Aorta (tissue), 5 donors: ENCODE measurements around the gene CCNL2. TPM values are rescaled to one million over a fixed set of nuclear protein-coding genes. Genes with fewer than 3 reads are reported as not detected.
A peak's percentile ranks its signal among the peaks of the same experiment; 100 is the strongest.

Source experiments
- ATAC-seq: fragments of 200-7000 bp; cut with Tn5 transposase; one replicate; pipeline ENCODE4 v1.9.1; 2022; ENCODE audit warnings: moderate library complexity; ENCODE audit not compliant: low FRiP score
- DNase-seq, 2 donors: peaks; one replicate each; pipeline ENCODE4 v3.0.0-alpha.2; 2020
- H3K27ac ChIP-seq, 2 donors: one replicate each; pipeline ENCODE4 v1.5.1; 2013; ENCODE audit warnings: low read length in 2 of 2, mild to moderate bottlenecking in 2 of 2, moderate library complexity in 2 of 2, control low read depth in 1 of 2, inconsistent platforms in 1 of 2, low read depth in 1 of 2
- H3K27me3 ChIP-seq, 2 donors: one replicate each; pipeline ENCODE4 v1.6.1; 2013; ENCODE audit warnings: control low read depth in 1 of 2, low read length in 1 of 2, mild to moderate bottlenecking in 1 of 2, moderate library complexity in 1 of 2; ENCODE audit not compliant: insufficient read depth in 2 of 2, control insufficient read depth in 1 of 2
- H3K36me3 ChIP-seq, 2 donors: one replicate each; pipeline ENCODE4 v1.6.1; 2013; ENCODE audit warnings: control low read depth in 1 of 2, low read length in 1 of 2, mild to moderate bottlenecking in 1 of 2; ENCODE audit not compliant: insufficient read depth in 2 of 2, control insufficient read depth in 1 of 2
- H3K4me1 ChIP-seq, 2 donors: one replicate each; pipeline ENCODE4 v1.6.1; 2013; ENCODE audit warnings: low read length in 2 of 2, control low read depth in 1 of 2, mild to moderate bottlenecking in 1 of 2, moderate library complexity in 1 of 2; ENCODE audit not compliant: insufficient read depth in 2 of 2, control insufficient read depth in 1 of 2
- H3K4me3 ChIP-seq, 2 donors: one replicate each; pipeline ENCODE4 v1.5.1; 2013; ENCODE audit warnings: low read length in 2 of 2, control low read depth in 1 of 2, mild to moderate bottlenecking in 1 of 2
- H3K9me3 ChIP-seq: one replicate; pipeline ENCODE4 v1.6.1; 2013; ENCODE audit warnings: mild to moderate bottlenecking, low read length; ENCODE audit not compliant: control insufficient read depth
- WGBS, 2 donors: extraction: QIAGEN DNeasy Blood & Tissue Kit; methylation state at CpG; one replicate each; pipeline ENCODE4 v1.1.7; 2013; 5-methylcytosine and 5-hydroxymethylcytosine counted together
- intact Hi-C, 2 donors: fragments of 100-400 bp; cut with DNase I; formaldehyde crosslinking; loops; one replicate each; pipeline versions ENCODE4 v1.14.2 to v1.15.0; 2022
- polyA plus RNA-seq, 2 donors: library from polyadenylated mRNA; stranded (reverse); fragments of 200-250 nt; gene quantifications; one replicate each; pipeline ENCODE4 v1.2.3, GENCODE V29; 2013
- total RNA-seq, 2 donors: library from RNA; stranded (reverse); fragmentation: NEBNext Ultra II Directional; extraction: Animal tissue kit (Norgen Biotek cat#: 25700); gene quantifications; one replicate each; pipeline ENCODE4 v1.2.1, GENCODE V29; 2021
- donor health status: healthy with polysubstance abuse.
- donor health status: Bipolar disorder and iron deficiency.
- donor health status: DM: no; HTN: no; CAD: no.
- donor health status: DM: no; HTN: no; CAD: no.
- donor health status: DM: yes; HTN: yes; CAD: no.

Gene CCNL2
- total and polyA plus RNA-seq, 4 donors: 34.6 to 409 (median 200) TPM

- ATAC-seq (no peak), DNase-seq (no peak)
- intact Hi-C loops: no loop called here
- H3K4me1 ChIP-seq: no peaks in the 10 kb centered on the region
- H3K9me3 ChIP-seq: no peaks in the 10 kb centered on the region
- H3K27me3 ChIP-seq: no peaks in the 10 kb centered on the region
- H3K36me3 ChIP-seq: no peaks in the 10 kb centered on the region
- no peak overlapping the region for H3K4me3 ChIP-seq
- H3K27ac ChIP-seq: no peak overlapping the region
- WGBS, 2 donors: 1 to 3% methylated on average over 32 to 52 of the region's 52 CpGs
Measured at GRCh38 chr1:1355416-1355815, 43.7 kb downstream of the CCNL2 start.

DNA sequence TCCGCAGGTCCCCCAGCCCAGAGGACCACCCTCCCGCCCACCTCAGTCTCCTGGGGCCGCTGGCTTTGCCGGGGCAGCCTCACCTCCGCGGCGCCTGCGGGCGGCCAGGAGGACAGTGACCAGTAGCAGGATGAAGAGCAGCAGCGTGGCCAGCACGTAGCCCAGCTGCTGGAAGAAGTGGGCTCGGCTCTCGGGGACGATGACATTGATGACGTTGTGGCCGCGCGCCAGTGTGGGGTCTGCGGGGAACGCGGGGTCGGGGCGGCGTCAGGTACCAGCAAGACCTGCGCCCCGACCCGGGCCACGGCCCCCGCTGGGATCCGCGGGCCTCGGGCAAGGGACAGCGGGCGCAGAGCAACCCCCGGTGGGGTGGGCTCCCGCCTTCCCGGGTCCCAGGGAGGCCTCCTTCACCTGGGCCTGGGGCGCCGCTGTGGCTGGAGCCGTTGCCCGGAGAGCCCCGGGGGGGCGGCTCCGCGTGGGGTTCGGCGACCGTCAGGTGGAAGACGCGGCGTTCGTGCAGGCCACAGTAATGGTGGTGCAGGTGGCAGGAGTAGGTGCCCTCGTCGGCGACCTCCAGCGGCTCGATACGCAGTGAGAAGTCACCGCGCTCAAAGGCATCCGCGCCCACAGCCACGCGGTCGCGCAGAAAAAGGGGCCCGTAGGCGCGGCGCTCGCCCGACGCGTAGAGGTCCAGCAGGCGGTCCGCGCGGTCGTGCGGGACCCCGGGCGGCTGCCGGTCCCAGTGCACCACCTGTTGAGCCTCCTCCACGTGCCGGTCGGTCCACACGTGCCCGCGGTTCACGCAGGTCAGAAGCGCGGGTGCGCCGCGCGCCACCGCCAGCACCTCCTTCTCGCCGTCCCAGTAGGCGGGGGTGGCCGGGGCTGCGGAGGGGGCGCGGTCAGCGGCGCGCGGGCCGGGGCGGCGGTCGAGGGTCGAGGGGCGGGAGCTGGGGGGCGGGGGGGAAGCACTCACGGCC, 44.6 kb downstream of the CCNL2 start:
- H3K36me3 ChIP-seq: no peaks in the 10 kb centered on the region
- no peaks in the 10 kb centered on the region for H3K27me3 ChIP-seq
- intact Hi-C loops: no loop called here
- DNase-seq (no peak), ATAC-seq (no peak)
- WGBS, 2 donors: 60 to 61% methylated on average over 98 to 116 of the region's 116 CpGs
- H3K9me3 ChIP-seq: no peaks in the 10 kb centered on the region
- H3K27ac ChIP-seq: no peak overlapping the region
- no peak overlapping the region for H3K4me3 ChIP-seq
- no peaks in the 10 kb centered on the region for H3K4me1 ChIP-seq

DNA sequence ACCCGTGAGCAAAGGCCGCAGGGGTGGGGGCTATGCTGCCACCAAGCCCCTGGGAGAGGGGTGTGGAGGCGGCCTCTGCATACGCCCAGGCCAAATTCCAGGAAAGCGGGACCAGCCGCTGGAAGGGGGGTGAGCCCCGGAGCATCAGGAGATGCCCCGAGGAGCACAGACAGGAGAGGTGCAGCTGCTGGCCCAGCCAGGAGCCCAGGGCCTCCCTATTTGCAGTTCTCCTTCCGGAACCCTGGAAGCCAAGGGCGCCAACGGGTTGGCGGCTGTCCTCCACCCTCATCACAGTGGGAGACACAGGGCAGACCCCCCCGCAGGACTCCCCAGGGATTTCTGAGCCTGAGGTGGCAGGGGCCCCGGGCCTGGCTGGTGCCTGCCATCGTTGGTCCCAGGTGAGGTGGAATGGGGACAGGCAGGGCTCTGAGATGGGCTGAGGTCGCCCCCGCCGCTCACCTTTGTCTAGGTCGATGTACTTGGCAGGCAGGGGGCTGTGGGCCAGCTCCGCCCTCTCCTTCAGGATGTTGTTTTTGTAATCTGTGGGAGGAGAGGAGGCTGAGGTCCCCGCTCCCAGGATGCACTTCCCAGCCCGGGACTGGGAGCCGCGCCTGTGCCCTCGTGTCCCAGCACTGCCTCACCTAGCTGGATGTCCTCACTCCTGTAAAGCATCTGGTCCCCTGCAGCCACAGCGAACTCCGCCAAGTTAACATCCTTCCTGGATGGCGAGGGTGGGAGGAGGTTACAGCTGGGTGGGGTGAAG, 45.6 kb downstream of the CCNL2 start:
- DNase-seq (no peak), ATAC-seq (no peak)
- no peak overlapping the region for H3K27ac ChIP-seq
- no peaks in the 10 kb centered on the region for H3K4me1 ChIP-seq
- no peaks in the 10 kb centered on the region for H3K36me3 ChIP-seq
- 67 to 68% methylated on average over 28 of the region's 28 CpGs for WGBS, 2 donors
- no peaks in the 10 kb centered on the region for H3K27me3 ChIP-seq
- no peak overlapping the region for H3K4me3 ChIP-seq
- no peaks in the 10 kb centered on the region for H3K9me3 ChIP-seq
- intact Hi-C loops: no loop called here

- Histone ChIP-seq H3K4me1 (no peaks in the 10 kb centered on the region), H3K36me3 (no peaks in the 10 kb centered on the region), H3K27me3 (no peaks in the 10 kb centered on the region), H3K27ac (no peak overlapping the region), H3K9me3 (no peaks in the 10 kb centered on the region), H3K4me3 (no peak overlapping the region)
- no peak for ATAC-seq
- intact Hi-C loops: no loop called here
- no peak for DNase-seq
- WGBS, 2 donors: 28 to 29% methylated on average over 3 to 5 of the region's 5 CpGs
Measured at GRCh38 chr1:1352786-1353388, 46.2 kb downstream of the CCNL2 start.

- H3K4me3 ChIP-seq: no peak overlapping the region
- ATAC-seq: peak; percentile 62
- H3K4me1 ChIP-seq: no peaks in the 10 kb centered on the region
- H3K9me3 ChIP-seq: no peaks in the 10 kb centered on the region
- H3K36me3 ChIP-seq: no peaks in the 10 kb centered on the region
- no peak for DNase-seq
- no peak overlapping the region for H3K27ac ChIP-seq
- intact Hi-C loops: no loop called here
- WGBS, 2 donors: 38 to 40% methylated on average over 29 of the region's 29 CpGs
- H3K27me3 ChIP-seq: no peaks in the 10 kb centered on the region
Measured at GRCh38 chr1:1351511-1352427, 47.4 kb downstream of the CCNL2 start.

GRCh38 chr1:1349256-1350012, 49.7 kb downstream of the CCNL2 start, which contains the start of gene DVL1:
Gene DVL1, minus strand, starts transcription at chr1:1349418. Its CDS starts 353 bp downstream, at chr1:1349065.
- peak within 1 kb of the TSS in 1 of 2 donors; percentile 63 for H3K27ac ChIP-seq
- H3K4me1 ChIP-seq: no peaks in the 10 kb centered on the region
- H3K4me3 ChIP-seq: peak within 1 kb of the TSS; percentile 82 to 85
- DNase-seq (peak; percentile 82 to 92), ATAC-seq (peak; percentile 64)
- no peaks in the 10 kb centered on the region for H3K27me3 ChIP-seq
- WGBS, 2 donors: 0 to 1% methylated on average over 19 to 122 of the region's 122 CpGs
- no peaks in the 10 kb centered on the region for H3K36me3 ChIP-seq
- intact Hi-C loops: loop anchor here (1.0 to 2.0 kb wide), 2 partner anchors 23 kb away; no protein-coding TSS in a partner anchor
- no peaks in the 10 kb centered on the region for H3K9me3 ChIP-seq

DNA sequence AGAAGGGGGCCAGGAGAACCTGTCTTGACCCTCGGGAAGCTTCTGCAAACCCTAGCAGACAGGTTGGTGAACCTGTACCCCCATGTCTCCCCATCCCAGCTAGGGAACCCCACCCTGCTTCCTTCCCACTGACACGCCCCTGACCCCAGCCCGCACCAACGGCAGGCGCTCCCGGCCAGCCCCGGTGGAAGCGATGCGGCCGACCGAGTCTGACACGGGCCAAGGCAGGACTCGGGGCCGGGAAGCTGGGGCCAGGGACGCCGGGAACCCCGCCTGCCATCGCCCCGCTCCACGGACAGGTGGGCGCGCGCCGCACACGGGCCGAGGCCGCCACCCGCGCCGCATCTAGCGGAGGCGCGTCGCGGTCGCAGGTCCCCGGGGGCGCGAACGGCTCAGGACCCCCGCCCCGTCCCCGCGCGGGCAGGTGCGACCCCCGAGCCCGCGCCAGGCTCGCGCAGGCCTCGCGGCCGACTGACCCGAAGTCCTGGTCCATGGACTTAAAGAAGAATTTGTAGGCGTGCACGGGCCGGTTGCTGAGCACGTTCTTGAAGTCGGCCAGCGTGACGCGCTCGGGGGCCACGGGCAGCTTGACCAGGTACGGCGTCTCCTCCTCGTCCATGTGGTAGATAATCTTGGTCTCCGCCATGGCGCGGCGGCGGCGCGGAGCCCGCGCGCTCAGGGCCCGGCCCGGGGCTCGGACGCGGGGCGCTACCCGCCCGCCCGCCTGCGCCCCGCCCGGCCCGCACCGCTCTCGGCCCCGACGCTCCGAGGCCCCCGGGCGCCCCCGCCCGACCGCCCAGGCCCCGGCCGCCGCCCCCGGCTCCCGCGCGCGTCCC, 50.5 kb downstream of the CCNL2 start:
- Histone ChIP-seq H3K27me3 (no peaks in the 10 kb centered on the region), H3K4me1 (no peaks in the 10 kb centered on the region), H3K4me3 (peak overlapping the region; percentile 82 to 85), H3K27ac (no peak overlapping the region), H3K36me3 (no peaks in the 10 kb centered on the region), H3K9me3 (no peaks in the 10 kb centered on the region)
- no peak for ATAC-seq
- intact Hi-C loops: loop anchor here (1.0 to 2.0 kb wide), 2 partner anchors 24 kb away; no protein-coding TSS in a partner anchor
- 0 to 1% methylated on average over 61 to 109 of the region's 109 CpGs for WGBS, 2 donors
- no peak for DNase-seq
